DOHH2 (cell line): ENCODE measurements around the gene LAMB3.

Experiments
- H3F3A ChIP-seq: fragments of 200-600 bp; sonication (generic), shearing (Covaris generic); 2 replicates; pipeline ENCODE4 v1.6.0; 2016; ENCODE audit warnings: antibody characterized with exemption, mild to moderate bottlenecking; ENCODE audit not compliant: control insufficient read depth, insufficient read depth
- H3K27ac ChIP-seq: fragments of 200-600 bp; sonication (generic); 2 replicates; pipeline ENCODE4 v1.5.1; 2014; ENCODE audit warnings: low read depth, mild to moderate bottlenecking, low read length, moderate library complexity
- H3K27me3 ChIP-seq: fragments of 200-600 bp; sonication (generic); 2 replicates; pipeline ENCODE4 v1.6.1; 2014; ENCODE audit warnings: mild to moderate bottlenecking, low read length, mixed read lengths; ENCODE audit not compliant: control insufficient read depth
- H3K36me3 ChIP-seq: fragments of 200-600 bp; sonication (generic); 2 replicates; pipeline ENCODE4 v1.6.1; 2014; ENCODE audit warnings: mild to moderate bottlenecking, low read length, moderate library complexity, mixed read lengths; ENCODE audit not compliant: control insufficient read depth
- H3K4me1 ChIP-seq: fragments of 200-600 bp; sonication (generic); 2 replicates; pipeline ENCODE4 v1.6.1; 2014; ENCODE audit warnings: mild to moderate bottlenecking, low read length, mixed read lengths; ENCODE audit not compliant: control insufficient read depth
- H3K4me2 ChIP-seq: fragments of 200-600 bp; sonication (generic); 2 replicates; pipeline ENCODE4 v1.6.0; 2014; ENCODE audit warnings: mild to moderate bottlenecking, low read length, moderate library complexity
- H3K4me3 ChIP-seq: fragments of 200-600 bp; sonication (generic); 2 replicates; pipeline ENCODE4 v1.5.1; 2014; ENCODE audit warnings: mild to moderate bottlenecking, low read length, mixed read lengths
- H3K79me2 ChIP-seq: fragments of 200-600 bp; sonication (generic); 2 replicates; pipeline ENCODE4 v1.6.1; 2014; ENCODE audit warnings: mild to moderate bottlenecking, low read length, mixed read lengths; ENCODE audit not compliant: control insufficient read depth
- H3K9me2 ChIP-seq: fragments of 200-600 bp; sonication (generic); replicated peaks from 2 replicates; pipeline ENCODE4 v1.6.1; 2014; ENCODE audit warnings: mild to moderate bottlenecking, low read length, mixed read lengths; ENCODE audit not compliant: control insufficient read depth
- H3K9me3 ChIP-seq: fragments of 200-600 bp; sonication (generic); 2 replicates; pipeline ENCODE4 v1.6.1; 2014; ENCODE audit warnings: antibody characterized with exemption, low read length, mixed read lengths; ENCODE audit not compliant: control insufficient read depth, insufficient read depth
- H4K20me1 ChIP-seq: fragments of 200-600 bp; sonication (generic); 2 replicates; pipeline ENCODE4 v1.6.0; 2014; ENCODE audit warnings: low read depth, mild to moderate bottlenecking, antibody characterized with exemption, low read length, moderate library complexity; ENCODE audit not compliant: control insufficient read depth, insufficient read depth
- EZH2phosphoT487 ChIP-seq: fragments of 200-600 bp; sonication (generic); IDR thresholded peaks from 2 replicates; pipeline ENCODE4 v1.6.1; 2017; ENCODE audit warnings: borderline replicate concordance, mild to moderate bottlenecking, antibody characterized with exemption, low read length, moderate library complexity, mixed read lengths
- TF ChIP-seq, protein P1 (sequence below): fragments of 200-600 bp; sonication (generic); IDR thresholded peaks from one replicate; pipeline ENCODE4 v1.5.1; 2014; ENCODE audit warnings: antibody characterized with exemption, mild to moderate bottlenecking, low read depth, low read length; ENCODE audit not compliant: poor library complexity, severe bottlenecking

LAMB3 gene

DNA sequence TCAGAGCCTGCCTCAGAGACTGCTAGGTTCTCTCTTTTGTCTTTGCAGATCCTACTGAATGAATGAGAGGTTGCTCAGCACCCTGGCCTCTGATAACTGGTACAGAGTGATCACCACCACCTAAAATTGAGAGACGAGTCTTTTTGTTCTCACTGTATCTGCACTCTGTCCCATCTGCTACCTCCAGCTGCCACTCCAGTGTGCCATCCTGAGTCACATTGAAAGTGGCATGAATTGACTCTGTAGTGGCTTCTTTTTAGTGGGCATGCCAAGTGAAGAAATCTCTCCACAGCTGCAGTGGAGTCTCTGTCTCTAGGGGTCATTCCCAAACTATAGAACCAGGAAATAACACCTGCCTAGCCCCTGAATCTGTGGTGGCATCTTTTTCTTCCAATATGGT lies 54.0 kb downstream of the LAMB3 start:
- Histone ChIP-seq H3K79me2 (no peaks in the 10 kb centered on the region), H3K36me3 (no peaks in the 10 kb centered on the region), H3K4me2 (no peak overlapping the region), H3K9me2 (no peaks in the 10 kb centered on the region), H3K4me3 (no peak overlapping the region), H3K4me1 (no peaks in the 10 kb centered on the region), H3F3A (no peaks in the 10 kb centered on the region), H3K9me3 (no peaks in the 10 kb centered on the region), H3K27ac (no peak overlapping the region), H4K20me1 (no peaks in the 10 kb centered on the region), H3K27me3 (peaks cover 9% of the 10 kb centered on the region; the same call in 1 of the 2 replicates)
- no peak for TF ChIP-seq EZH2phosphoT487
- TF ChIP-seq, protein P1, sequence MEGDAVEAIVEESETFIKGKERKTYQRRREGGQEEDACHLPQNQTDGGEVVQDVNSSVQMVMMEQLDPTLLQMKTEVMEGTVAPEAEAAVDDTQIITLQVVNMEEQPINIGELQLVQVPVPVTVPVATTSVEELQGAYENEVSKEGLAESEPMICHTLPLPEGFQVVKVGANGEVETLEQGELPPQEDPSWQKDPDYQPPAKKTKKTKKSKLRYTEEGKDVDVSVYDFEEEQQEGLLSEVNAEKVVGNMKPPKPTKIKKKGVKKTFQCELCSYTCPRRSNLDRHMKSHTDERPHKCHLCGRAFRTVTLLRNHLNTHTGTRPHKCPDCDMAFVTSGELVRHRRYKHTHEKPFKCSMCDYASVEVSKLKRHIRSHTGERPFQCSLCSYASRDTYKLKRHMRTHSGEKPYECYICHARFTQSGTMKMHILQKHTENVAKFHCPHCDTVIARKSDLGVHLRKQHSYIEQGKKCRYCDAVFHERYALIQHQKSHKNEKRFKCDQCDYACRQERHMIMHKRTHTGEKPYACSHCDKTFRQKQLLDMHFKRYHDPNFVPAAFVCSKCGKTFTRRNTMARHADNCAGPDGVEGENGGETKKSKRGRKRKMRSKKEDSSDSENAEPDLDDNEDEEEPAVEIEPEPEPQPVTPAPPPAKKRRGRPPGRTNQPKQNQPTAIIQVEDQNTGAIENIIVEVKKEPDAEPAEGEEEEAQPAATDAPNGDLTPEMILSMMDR = no peak

DNA sequence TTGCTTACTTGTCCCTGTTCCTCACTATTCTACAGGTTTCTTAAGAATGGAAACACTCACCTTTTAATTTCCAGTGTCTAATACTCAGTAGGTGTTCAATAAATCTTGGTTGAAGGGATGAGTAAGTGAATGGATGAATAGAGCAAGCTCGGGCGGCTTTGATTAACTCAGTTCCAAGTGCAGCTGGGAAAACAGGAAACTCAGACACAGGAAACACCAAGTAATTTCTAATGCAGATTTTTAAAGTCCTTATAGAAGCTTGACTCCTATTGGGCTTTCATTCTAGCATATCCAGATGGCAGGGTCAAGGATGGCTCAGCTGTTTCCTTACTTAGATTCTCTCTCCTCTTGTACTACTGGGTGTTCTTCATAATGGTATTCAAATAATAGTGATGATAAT lies 54.7 kb downstream of the LAMB3 start:
- H3K27me3 ChIP-seq = peaks cover 9% of the 10 kb centered on the region; the same call in 1 of the 2 replicates
- no peak overlapping the region for H3K4me2 ChIP-seq
- no peaks in the 10 kb centered on the region for H3K9me2 ChIP-seq
- TF ChIP-seq, protein P1 = no peak
- no peak for TF ChIP-seq EZH2phosphoT487
- no peaks in the 10 kb centered on the region for H3K36me3 ChIP-seq
- H3K4me1 ChIP-seq = no peaks in the 10 kb centered on the region
- H3K4me3 ChIP-seq = no peak overlapping the region
- no peaks in the 10 kb centered on the region for H3F3A ChIP-seq
- no peaks in the 10 kb centered on the region for H3K79me2 ChIP-seq
- no peaks in the 10 kb centered on the region for H3K9me3 ChIP-seq
- H4K20me1 ChIP-seq = no peaks in the 10 kb centered on the region
- no peak overlapping the region for H3K27ac ChIP-seq

DNA sequence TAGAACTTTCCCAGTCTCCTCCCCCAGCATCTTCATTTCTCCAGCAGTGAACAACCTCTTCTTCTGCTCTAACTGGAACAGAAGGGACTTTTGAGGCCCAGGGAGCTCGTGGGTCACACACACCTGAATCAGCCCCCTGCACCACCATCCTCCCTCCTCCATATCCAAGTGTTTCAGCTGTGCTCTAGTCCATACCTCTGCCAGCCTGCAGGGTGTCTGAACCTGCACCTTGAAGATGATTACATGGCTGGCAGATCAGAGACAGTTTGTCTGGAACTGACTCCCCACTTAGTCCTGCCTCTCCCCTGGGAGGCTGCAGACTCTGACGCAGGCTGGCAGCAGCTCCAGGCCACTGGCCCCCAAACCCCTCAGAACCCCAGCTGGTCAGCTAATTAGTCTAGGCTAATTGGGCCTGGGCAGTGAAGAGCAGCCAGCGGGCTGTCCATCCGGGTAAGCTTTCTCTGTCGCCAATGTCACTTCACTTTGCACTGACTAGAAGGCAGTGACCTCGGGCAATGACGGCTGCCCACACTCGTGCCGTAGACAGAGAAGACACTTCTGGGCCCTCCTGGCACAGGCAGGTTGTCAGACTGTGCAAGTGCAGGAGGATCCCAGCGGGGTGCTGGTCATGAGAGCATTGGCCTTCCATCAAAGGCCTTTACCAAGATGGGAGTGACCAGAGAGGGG lies 56.5 kb downstream of the LAMB3 start:
- H3K9me3 ChIP-seq = no peaks in the 10 kb centered on the region
- no peaks in the 10 kb centered on the region for H3K4me1 ChIP-seq
- no peaks in the 10 kb centered on the region for H3K36me3 ChIP-seq
- H3F3A ChIP-seq = no peaks in the 10 kb centered on the region
- peaks cover 9% of the 10 kb centered on the region; the same call in 1 of the 2 replicates for H3K27me3 ChIP-seq
- no peaks in the 10 kb centered on the region for H4K20me1 ChIP-seq
- H3K9me2 ChIP-seq = no peaks in the 10 kb centered on the region
- no peak overlapping the region for H3K4me2 ChIP-seq
- no peak overlapping the region for H3K4me3 ChIP-seq
- no peak for TF ChIP-seq EZH2phosphoT487
- TF ChIP-seq, protein P1 = no peak
- no peaks in the 10 kb centered on the region for H3K79me2 ChIP-seq
- no peak overlapping the region for H3K27ac ChIP-seq
